Naive thymus-derived CD4-positive, alpha-beta T cell (primary cell): ENCODE results near the gene SCN9A. TPM values are rescaled to one million over a fixed set of nuclear protein-coding genes. Genes with fewer than 3 reads are reported as not detected.
"Not testable (repeated sequence)": the region's sequence is repeated elsewhere in the genome, so short reads cannot be mapped to it uniquely, and the experiment has no call there.

Experiments used
- ATAC-seq: fragments of 150-1000 bp; cut with Tn5 transposase; 2 replicates; pipeline ENCODE4 v1.10.0; 2021; ENCODE audit warnings: mild to moderate bottlenecking, moderate library complexity
- CTCF ChIA-PET: fragments of 350-600 bp; sonication (Branson Sonifier 250); formaldehyde crosslinking; loops from one replicate; lab custom pipeline; 2021; ENCODE audit warnings: antibody characterized with exemption; lab: Charles Lee
- POLR2A ChIA-PET: fragments of 350-600 bp; sonication (Branson Sonifier 250); formaldehyde crosslinking; loops from one replicate; lab custom pipeline; 2021; ENCODE audit warnings: antibody characterized with exemption, inconsistent platforms; lab: Charles Lee
- DNase-seq, 9 donors: peaks; one replicate each; pipeline versions ENCODE4 v3.0.0 to v3.0.0-alpha.2; 2020 to 2022; ENCODE audit warnings: mixed read lengths in 1 of 9
- H3K27ac ChIP-seq: one replicate; pipeline ENCODE4 v1.7.0; 2013; ENCODE audit warnings: mild to moderate bottlenecking, low read depth, low read length, moderate library complexity
- H3K27me3 ChIP-seq, 2 donors: one replicate each; pipeline ENCODE4 v1.7.0; 2013; ENCODE audit warnings: low read length in 2 of 2, mild to moderate bottlenecking in 2 of 2, moderate library complexity in 2 of 2; ENCODE audit not compliant: control insufficient read depth in 2 of 2, insufficient read depth in 2 of 2
- H3K36me3 ChIP-seq, 3 experiments: 1 replicate in 2 of 3; 2 replicates in 1 of 3; pipeline ENCODE4 v1.7.0; 2013; ENCODE audit warnings: low read length in 3 of 3, mild to moderate bottlenecking in 3 of 3, moderate library complexity in 1 of 3; ENCODE audit not compliant: insufficient read depth in 3 of 3, control insufficient read depth in 2 of 3
- H3K4me1 ChIP-seq, 2 donors: one replicate each; pipeline ENCODE4 v1.7.0; 2013; ENCODE audit warnings: low read length in 2 of 2, mild to moderate bottlenecking in 2 of 2, moderate library complexity in 1 of 2; ENCODE audit not compliant: control insufficient read depth in 2 of 2, insufficient read depth in 2 of 2
- H3K4me3 ChIP-seq: 2 replicates; pipeline ENCODE4 v1.7.0; 2013; ENCODE audit warnings: mild to moderate bottlenecking, low read length
- H3K9me3 ChIP-seq, 3 experiments: 1 replicate in 2 of 3; 2 replicates in 1 of 3; pipeline ENCODE4 v1.7.0; 2013; ENCODE audit warnings: low read length in 3 of 3; ENCODE audit not compliant: control insufficient read depth in 2 of 3
- H3K27ac Mint-ChIP-seq, 9 donors: one replicate each; pipeline ENCODE4 v1.8.0; 2020 to 2022; ENCODE audit warnings: mixed read lengths in 9 of 9, mild to moderate bottlenecking in 8 of 9, moderate library complexity in 5 of 9, inconsistent platforms in 2 of 9
- H3K27me3 Mint-ChIP-seq, 5 donors: one replicate each; pipeline ENCODE4 v1.8.0; 2021 to 2022; ENCODE audit warnings: mixed read lengths in 5 of 5, mild to moderate bottlenecking in 1 of 5
- H3K36me3 Mint-ChIP-seq, 5 donors: one replicate each; pipeline ENCODE4 v1.8.0; 2020 to 2022; ENCODE audit warnings: mixed read lengths in 5 of 5, mild to moderate bottlenecking in 3 of 5, inconsistent platforms in 1 of 5
- H3K4me1 Mint-ChIP-seq, 7 donors: one replicate each; pipeline ENCODE4 v1.8.0; 2020 to 2022; ENCODE audit warnings: mixed read lengths in 7 of 7, mild to moderate bottlenecking in 3 of 7, inconsistent platforms in 1 of 7
- H3K4me3 Mint-ChIP-seq, 10 donors: one replicate each; pipeline ENCODE4 v1.8.0; 2020 to 2022; ENCODE audit warnings: mild to moderate bottlenecking in 10 of 10, mixed read lengths in 10 of 10, moderate library complexity in 6 of 10, inconsistent platforms in 2 of 10
- H3K9me3 Mint-ChIP-seq, 11 donors: one replicate each; pipeline ENCODE4 v1.8.0; 2020 to 2022; ENCODE audit warnings: mixed read lengths in 11 of 11, mild to moderate bottlenecking in 4 of 11, inconsistent platforms in 1 of 11, moderate library complexity in 1 of 11
- intact Hi-C, 2 donors: fragments of 100-400 bp; cut with micrococcal nuclease; formaldehyde crosslinking; loops; one replicate each; pipeline ENCODE4 v1.15.1; 2023
- polyA plus RNA-seq, 2 donors: library from polyadenylated mRNA; unstranded; fragments of 300-500 nt; fragmentation: Illumina TruSeq; gene quantifications; one replicate each; pipeline ENCODE4 v1.2.3, GENCODE V29; 2021
- total RNA-seq, 6 experiments: library from RNA in 5 of 6; stranded (reverse) in 5 of 6; gene quantifications; 1 replicate in 5 of 6; 2 replicates in 1 of 6; pipeline ENCODE4 v1.2.3 and lab custom pipeline; 2021 to 2026

SCN9A gene
- total and polyA plus RNA-seq, 7 experiments from 2014 or later, result 0.12 to 1.8 (median 0.40) TPM; not detected in 1

- H3K27ac Mint-ChIP-seq, intact Hi-C loops, POLR2A ChIA-PET, H3K27me3 ChIP-seq, DNase-seq, H3K4me3 ChIP-seq, CTCF ChIA-PET, H3K27ac ChIP-seq, H3K9me3 ChIP-seq, ATAC-seq, H3K4me1 ChIP-seq, H3K36me3 Mint-ChIP-seq, H3K27me3 Mint-ChIP-seq, H3K4me3 Mint-ChIP-seq, H3K4me1 Mint-ChIP-seq, H3K9me3 Mint-ChIP-seq, H3K36me3 ChIP-seq: not testable (repeated sequence)
Measured at GRCh38 chr2:166357950-166358321, 17.8 kb downstream of the SCN9A start.

DNA sequence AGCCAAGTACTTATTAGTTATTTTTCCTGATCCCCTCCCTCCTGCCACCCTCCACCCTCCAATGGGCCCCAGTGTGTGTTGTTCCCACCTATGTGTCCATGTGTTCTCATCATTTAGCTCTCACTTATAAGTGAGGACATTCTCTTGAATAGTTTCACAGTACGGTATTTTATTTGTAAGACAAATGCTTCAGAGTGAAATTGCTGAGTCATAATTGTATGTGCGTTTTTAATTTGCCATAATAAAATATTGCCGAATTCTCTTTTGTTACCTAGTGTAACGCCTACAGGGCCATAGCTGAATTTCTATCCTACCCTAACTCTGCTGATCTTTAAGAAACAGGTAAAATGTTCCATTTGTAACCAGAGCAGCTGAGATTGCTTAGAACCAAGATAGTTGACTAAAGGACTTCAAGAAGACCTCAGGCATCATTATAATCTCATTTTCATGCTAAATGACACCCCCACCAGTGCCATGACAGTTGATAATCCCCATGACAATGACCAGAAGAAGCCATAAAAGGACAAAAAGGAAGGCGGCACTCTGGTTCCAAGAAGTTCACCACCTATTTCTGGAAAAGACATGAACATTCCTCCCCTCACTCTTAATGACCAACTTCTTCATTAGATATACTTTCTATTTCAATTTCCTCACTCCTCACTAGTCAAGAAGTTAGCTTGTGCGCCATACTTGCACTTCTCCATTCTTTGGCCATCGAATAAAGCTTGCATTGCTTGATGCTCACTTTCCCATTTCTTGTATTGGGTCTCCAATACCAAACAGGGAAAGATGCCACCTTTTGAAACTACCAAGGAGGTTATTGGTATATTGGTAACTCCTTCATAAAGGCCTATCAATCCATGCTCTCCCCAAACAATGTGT, 18.4 kb downstream of the SCN9A start:
- H3K27ac Mint-ChIP-seq, result no peak overlapping the region
- no peaks in the 10 kb centered on the region for H3K4me1 ChIP-seq
- no peaks in the 10 kb centered on the region for H3K4me1 Mint-ChIP-seq
- DNase-seq, result no peak
- H3K9me3 Mint-ChIP-seq, result peaks cover 0 to 10% (median 0%) of the 10 kb centered on the region in 11 donors
- H3K4me3 Mint-ChIP-seq, result no peak overlapping the region
- no peaks in the 10 kb centered on the region for H3K9me3 ChIP-seq
- CTCF ChIA-PET, result no interaction called here
- H3K4me3 ChIP-seq, result no peak overlapping the region
- ATAC-seq, result no peak
- no peaks in the 10 kb centered on the region for H3K36me3 ChIP-seq
- H3K27me3 ChIP-seq, result no peaks in the 10 kb centered on the region
- H3K27me3 Mint-ChIP-seq, result no peaks in the 10 kb centered on the region
- POLR2A ChIA-PET, result no interaction called here
- no peak overlapping the region for H3K27ac ChIP-seq
- H3K36me3 Mint-ChIP-seq, result no peaks in the 10 kb centered on the region
- intact Hi-C loops, result no loop called here

- H3K4me1 Mint-ChIP-seq, result no peaks in the 10 kb centered on the region
- Histone ChIP-seq H3K9me3 (no peaks in the 10 kb centered on the region), H3K4me3 (no peak overlapping the region), H3K27ac (no peak overlapping the region), H3K36me3 (no peaks in the 10 kb centered on the region), H3K27me3 (no peaks in the 10 kb centered on the region), H3K4me1 (no peaks in the 10 kb centered on the region)
- H3K27ac Mint-ChIP-seq, result no peak overlapping the region
- H3K36me3 Mint-ChIP-seq, result no peaks in the 10 kb centered on the region
- ChIA-PET CTCF (no interaction called here), POLR2A (no interaction called here)
- DNase-seq (no peak), ATAC-seq (no peak)
- H3K4me3 Mint-ChIP-seq, result no peak overlapping the region
- H3K9me3 Mint-ChIP-seq, result peaks cover 0 to 3% (median 0%) of the 10 kb centered on the region in 11 donors
- intact Hi-C loops, result no loop called here
- peaks cover 0 to 4% (median 0%) of the 10 kb centered on the region in 5 donors for H3K27me3 Mint-ChIP-seq
Measured at GRCh38 chr2:166351319-166351718, 24.4 kb downstream of the SCN9A start.

DNA sequence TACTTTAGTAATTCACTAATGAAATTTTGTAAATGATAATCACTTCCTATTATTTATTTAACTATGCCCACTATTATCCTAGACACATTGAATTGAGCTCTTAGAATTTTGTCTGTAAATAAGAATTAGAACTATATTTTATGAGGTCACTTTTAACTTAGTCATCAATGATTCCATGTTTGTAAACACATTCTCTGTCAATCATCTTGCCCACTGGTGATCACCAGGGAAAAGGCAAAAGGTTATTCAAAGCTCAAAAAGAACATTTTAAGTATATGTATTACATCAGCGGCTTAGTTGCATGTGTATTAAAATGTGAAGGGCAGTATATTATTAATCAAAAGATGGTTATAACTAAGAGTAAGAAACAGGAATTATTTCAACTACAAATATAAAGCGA, 25.2 kb downstream of the SCN9A start:
- peaks cover 0 to 3% (median 0%) of the 10 kb centered on the region in 11 donors for H3K9me3 Mint-ChIP-seq
- DNase-seq (no peak), ATAC-seq (no peak)
- peaks cover 0 to 4% (median 0%) of the 10 kb centered on the region in 5 donors for H3K27me3 Mint-ChIP-seq
- no peaks in the 10 kb centered on the region for H3K27me3 ChIP-seq
- intact Hi-C loops, result no loop called here
- no peak overlapping the region for H3K4me3 Mint-ChIP-seq
- POLR2A ChIA-PET, result no interaction called here
- H3K36me3 ChIP-seq, result no peaks in the 10 kb centered on the region
- CTCF ChIA-PET, result no interaction called here
- H3K36me3 Mint-ChIP-seq, result no peaks in the 10 kb centered on the region
- H3K27ac Mint-ChIP-seq, result no peak overlapping the region
- no peaks in the 10 kb centered on the region for H3K9me3 ChIP-seq
- no peaks in the 10 kb centered on the region for H3K4me1 ChIP-seq
- H3K4me3 ChIP-seq, result no peak overlapping the region
- no peak overlapping the region for H3K27ac ChIP-seq
- no peaks in the 10 kb centered on the region for H3K4me1 Mint-ChIP-seq

GRCh38 chr2:166344286-166345113, 31.2 kb downstream of the SCN9A start:
- Mint-ChIP-seq H3K36me3 (no peaks in the 10 kb centered on the region), H3K27me3 (peaks cover 0 to 4% (median 0%) of the 10 kb centered on the region in 5 donors), H3K27ac (no peak overlapping the region), H3K4me3 (no peak overlapping the region), H3K4me1 (no peaks in the 10 kb centered on the region), H3K9me3 (peaks cover 0 to 2% (median 0%) of the 10 kb centered on the region in 11 donors)
- DNase-seq (no peak), ATAC-seq (no peak)
- CTCF ChIA-PET, result no interaction called here
- H3K27me3 ChIP-seq, result no peaks in the 10 kb centered on the region
- H3K4me1 ChIP-seq, result no peaks in the 10 kb centered on the region
- no peak overlapping the region for H3K27ac ChIP-seq
- no peaks in the 10 kb centered on the region for H3K9me3 ChIP-seq
- intact Hi-C loops, result no loop called here
- H3K4me3 ChIP-seq, result no peak overlapping the region
- H3K36me3 ChIP-seq, result no peaks in the 10 kb centered on the region
- POLR2A ChIA-PET, result no interaction called here

DNA sequence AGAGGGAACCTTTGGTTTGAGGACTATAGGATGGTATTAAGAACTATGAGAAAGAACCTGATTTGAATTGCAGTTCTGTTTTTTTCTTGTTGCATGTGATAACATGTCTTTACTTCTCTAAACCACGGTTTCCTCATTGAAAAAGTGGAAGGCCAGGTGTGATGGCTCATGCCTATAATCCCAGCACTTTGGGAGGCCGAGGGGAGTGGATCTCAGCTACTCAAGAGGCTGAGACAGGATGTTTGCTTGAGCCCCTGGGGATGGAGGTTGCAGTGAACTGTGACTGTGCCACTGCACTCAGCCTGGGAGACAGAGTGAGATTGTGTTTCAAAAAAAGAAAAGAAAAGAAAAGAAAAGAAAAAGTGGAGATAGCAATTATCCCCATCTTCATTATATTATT, 32.3 kb downstream of the SCN9A start:
- Mint-ChIP-seq H3K27ac (no peak overlapping the region), H3K4me3 (no peak overlapping the region), H3K27me3 (peaks cover 0 to 4% (median 0%) of the 10 kb centered on the region in 5 donors), H3K4me1 (no peaks in the 10 kb centered on the region), H3K9me3 (no peaks in the 10 kb centered on the region), H3K36me3 (no peaks in the 10 kb centered on the region)
- Histone ChIP-seq H3K36me3 (no peaks in the 10 kb centered on the region), H3K27me3 (no peaks in the 10 kb centered on the region), H3K4me1 (no peaks in the 10 kb centered on the region), H3K9me3 (no peaks in the 10 kb centered on the region), H3K4me3 (no peak overlapping the region), H3K27ac (no peak overlapping the region)
- DNase-seq (no peak), ATAC-seq (no peak)
- intact Hi-C loops, result no loop called here
- POLR2A ChIA-PET, result no interaction called here
- CTCF ChIA-PET, result no interaction called here
